GM12872 (cell line): ENCODE results near the gene KIF5A.

Experiments used
- TF ChIP-seq, protein P1 (sequence below): IDR thresholded peaks from 3 replicates; pipeline ENCODE4 v1.5.1; 2011; ENCODE audit warnings: low read depth, mild to moderate bottlenecking, low read length, moderate library complexity; ENCODE audit not compliant: insufficient read depth

Gene KIF5A

DNA sequence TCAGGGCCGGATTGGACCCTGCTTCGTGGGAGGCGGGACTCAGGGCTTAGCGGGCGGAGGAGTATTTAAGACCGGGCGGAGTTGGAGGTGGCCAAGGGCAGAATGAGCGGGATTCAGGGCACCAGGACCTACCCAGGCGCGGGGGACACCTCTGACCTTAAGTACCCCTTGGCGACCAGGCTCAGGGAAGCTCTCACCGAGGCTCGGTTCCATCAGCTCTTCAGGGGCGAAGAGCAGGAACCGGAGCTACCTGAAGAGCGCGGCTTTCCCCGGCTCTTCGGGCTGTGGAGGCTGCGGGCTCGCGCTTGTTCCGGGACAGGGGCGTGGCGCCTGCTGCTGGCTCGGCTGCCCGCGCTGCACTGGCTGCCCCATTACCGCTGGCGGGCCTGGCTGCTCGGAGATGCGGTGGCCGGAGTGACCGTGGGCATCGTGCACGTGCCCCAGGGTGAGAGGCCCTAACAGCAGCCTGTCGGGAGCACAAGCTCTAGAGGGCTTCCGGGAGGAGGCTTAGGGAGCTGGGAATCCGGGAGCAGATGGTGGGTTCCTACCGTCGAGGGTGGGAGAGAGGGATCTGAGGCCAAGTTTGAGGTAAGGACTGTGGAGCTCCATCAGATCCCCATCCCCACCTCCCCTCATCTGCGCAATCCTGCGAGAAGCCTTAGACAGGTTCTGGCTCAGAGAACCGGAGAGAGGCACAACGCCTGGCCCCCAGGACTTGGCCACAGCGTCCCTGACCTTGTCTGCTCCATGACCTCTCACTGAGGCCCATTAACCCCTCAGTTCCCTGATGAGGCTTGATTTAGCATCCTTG, 69.8 kb downstream of the KIF5A start:
- TF ChIP-seq, protein P1, sequence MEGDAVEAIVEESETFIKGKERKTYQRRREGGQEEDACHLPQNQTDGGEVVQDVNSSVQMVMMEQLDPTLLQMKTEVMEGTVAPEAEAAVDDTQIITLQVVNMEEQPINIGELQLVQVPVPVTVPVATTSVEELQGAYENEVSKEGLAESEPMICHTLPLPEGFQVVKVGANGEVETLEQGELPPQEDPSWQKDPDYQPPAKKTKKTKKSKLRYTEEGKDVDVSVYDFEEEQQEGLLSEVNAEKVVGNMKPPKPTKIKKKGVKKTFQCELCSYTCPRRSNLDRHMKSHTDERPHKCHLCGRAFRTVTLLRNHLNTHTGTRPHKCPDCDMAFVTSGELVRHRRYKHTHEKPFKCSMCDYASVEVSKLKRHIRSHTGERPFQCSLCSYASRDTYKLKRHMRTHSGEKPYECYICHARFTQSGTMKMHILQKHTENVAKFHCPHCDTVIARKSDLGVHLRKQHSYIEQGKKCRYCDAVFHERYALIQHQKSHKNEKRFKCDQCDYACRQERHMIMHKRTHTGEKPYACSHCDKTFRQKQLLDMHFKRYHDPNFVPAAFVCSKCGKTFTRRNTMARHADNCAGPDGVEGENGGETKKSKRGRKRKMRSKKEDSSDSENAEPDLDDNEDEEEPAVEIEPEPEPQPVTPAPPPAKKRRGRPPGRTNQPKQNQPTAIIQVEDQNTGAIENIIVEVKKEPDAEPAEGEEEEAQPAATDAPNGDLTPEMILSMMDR: no peak

DNA sequence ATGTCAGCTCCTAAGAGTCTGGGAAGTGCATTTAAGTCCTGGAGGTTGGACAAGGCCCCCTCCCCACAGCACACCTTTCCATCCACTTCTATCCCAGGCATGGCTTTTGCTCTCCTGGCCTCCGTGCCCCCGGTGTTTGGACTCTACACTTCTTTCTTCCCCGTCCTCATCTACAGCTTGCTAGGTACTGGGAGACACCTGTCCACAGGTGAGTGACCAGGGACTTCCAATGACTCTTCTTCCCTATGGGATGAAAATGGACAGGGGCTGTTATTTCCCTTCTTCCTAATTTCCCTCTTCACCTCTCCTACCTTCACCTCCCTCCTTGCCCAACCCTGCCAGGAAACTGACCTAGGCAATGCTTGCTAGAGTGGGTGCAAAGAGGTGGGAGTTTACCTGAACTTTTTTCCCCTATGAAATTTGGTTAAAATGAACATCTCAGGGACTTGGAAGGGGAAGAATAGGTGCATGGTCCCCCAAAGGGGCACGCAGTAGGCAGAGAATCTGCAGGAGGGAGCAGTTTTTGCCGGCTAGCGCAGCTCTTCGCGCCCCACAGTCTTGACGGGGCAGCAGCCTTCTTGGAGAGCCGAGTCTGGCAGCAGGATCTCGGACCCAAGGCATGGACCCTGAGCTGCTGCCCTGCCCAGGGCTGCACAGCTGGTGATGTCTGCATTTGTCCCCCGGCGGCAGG, 70.5 kb downstream of the KIF5A start:
- TF ChIP-seq, protein P1: no peak

DNA sequence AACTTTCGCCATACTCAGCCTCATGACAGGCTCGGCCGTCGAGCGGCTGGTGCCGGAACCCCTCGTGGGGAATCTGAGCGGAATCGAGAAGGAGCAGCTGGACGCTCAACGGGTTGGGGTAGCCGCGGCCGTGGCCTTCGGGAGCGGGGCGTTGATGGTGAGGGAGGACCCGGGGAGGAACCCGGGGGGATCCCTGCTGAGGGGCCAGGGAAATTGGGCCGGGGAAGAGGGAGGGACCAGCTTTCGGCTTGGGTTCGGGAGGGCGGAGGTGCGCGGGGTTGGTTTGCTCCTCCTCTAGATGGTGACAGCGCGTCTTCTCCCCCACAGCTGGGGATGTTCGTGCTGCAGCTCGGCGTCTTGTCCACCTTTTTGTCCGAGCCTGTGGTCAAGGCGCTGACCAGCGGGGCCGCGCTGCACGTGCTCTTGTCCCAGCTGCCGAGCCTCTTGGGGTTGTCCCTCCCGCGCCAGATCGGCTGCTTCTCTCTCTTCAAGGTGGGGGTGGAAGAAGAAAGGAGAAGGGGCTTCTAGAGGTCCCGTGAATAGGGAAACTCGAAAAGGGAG, 71.2 kb downstream of the KIF5A start:
- TF ChIP-seq, protein P1: no peak

DNA sequence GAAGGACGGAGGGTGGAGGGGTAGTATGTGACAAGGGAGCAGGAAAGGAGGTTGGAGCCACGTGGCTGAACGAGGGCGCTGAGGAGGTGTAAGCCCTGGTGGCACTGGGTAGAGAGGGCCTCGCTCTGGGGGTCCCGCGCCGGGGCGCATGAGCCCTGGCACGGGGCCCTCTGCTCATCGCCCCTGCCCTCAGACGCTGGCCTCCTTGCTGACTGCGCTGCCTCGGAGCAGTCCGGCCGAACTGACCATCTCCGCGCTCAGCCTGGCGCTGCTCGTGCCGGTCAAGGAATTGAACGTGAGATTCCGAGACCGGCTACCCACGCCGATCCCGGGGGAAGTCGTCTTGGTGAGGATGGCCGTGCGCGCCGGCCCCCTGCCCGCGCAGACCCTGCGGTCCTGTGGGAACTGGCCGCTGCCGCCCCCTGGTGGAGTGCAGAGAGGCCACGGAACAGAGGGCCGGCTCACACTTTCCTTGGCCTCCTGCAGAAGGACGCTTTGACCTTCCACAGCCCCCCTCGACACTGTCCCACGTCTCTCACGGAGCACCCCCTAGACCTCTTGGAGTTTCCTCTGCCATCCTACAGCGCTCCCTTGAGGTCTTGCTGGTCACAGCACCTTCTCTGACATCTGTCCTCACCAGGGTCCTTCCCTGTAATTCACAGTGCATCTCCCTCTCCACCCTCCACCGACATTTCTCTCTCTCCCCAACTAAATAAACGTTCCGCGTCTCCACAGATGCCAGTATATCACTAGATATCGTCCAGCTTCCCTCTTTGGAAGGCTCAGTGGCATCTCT, 71.9 kb downstream of the KIF5A start:
- TF ChIP-seq, protein P1: peak; percentile 88

DNA sequence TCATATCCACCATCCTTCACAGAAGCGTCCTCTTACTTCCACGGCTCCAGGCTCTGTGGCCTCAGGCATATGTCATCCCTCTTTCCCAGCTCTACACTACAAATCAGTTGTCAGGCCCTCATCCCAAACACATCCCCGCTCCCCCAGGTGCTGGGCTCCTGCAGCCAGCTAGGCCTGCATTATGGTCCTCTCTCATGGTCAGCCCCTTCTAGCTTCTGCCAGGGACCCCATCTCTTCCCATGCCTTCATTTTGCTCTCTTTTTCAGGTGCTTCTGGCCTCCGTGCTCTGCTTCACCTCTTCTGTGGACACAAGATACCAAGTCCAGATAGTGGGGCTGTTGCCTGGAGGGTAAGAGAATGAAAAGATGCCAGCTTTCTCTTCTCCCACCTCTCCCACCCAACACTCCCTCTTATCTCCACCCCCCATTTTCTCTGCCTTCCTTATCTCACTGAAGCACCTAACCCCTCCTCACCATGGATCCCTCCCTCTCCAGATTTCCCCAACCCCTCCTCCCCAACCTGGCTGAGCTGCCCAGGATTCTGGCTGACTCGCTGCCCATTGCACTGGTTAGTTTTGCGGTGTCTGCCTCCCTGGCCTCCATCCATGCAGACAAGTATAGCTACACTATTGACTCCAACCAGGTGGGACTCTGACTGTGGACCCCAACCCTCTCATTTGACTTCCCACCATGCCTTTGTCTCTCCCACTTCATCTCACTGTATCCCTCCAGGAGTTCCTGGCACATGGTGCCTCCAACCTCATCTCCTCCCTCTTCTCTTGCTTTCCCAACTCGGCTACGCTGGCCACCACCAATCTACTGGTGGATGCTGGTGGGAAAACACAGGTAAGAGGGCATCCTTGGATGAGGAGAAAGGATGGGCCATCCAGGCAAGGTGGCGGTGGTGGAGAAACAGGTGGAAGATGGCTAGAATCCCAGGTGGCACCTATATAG, 72.7 kb downstream of the KIF5A start:
- TF ChIP-seq, protein P1: no peak

DNA sequence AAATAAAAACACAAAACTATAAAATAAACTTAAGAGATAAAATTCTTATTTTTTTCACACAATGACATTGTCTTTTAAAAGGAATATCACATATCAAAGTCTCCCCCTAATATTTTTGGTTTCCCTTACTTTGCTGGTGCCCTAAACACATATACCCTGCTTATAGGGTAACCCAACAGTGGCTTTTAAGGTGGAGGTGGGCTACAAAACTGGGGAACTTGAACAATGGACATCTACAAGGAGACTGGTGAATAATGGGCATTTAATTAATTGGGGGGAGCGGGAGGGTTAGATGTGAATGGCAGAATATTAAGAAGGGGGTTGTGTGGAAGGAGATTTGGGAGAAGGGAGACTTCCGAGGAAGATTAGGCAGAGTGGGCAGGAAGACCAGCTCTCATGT, 73.5 kb downstream of the KIF5A start:
- TF ChIP-seq, protein P1: no peak
